ENCODE data around the gene SYNPR. TPM values are rescaled to one million over a fixed set of nuclear protein-coding genes. Genes with fewer than 3 reads are reported as not detected.

Gene SYNPR
- total RNA-seq, 6 experiments from 2014 or later, result not detected

GRCh38 chr3:63556401-63556800, 278.3 kb downstream of the SYNPR start:
- Mint-ChIP-seq H3K9me3 (no peaks in the 10 kb centered on the region), H3K27me3 (ENCODE audit: insufficient read depth) (peaks cover 3% of the 10 kb centered on the region; the same call in 1 of the 2 replicates), H3K4me3 (no peak overlapping the region), H3K4me1 (ENCODE audit: low read depth) (no peaks in the 10 kb centered on the region), H3K36me3 (ENCODE audit: low read depth) (no peaks in the 10 kb centered on the region), H3K27ac (no peak overlapping the region)
- DNase-seq, result no peak
- TF ChIP-seq CTCF (IDR thresholded peaks at IDR 0.05), result no peak

GRCh38 chr3:63557912-63558311, 279.8 kb downstream of the SYNPR start:
- no peaks in the 10 kb centered on the region for H3K9me3 Mint-ChIP-seq

GRCh38 chr3:63559884-63560283, 281.8 kb downstream of the SYNPR start:
- TF ChIP-seq CTCF (IDR thresholded peaks at IDR 0.05), result no peak
- H3K27ac Mint-ChIP-seq, result no peak overlapping the region
- no peak overlapping the region for H3K4me3 Mint-ChIP-seq
- no peaks in the 10 kb centered on the region for H3K4me1 Mint-ChIP-seq (ENCODE audit: low read depth)
- peaks cover 7% of the 10 kb centered on the region for H3K27me3 Mint-ChIP-seq (ENCODE audit: insufficient read depth)
- H3K36me3 Mint-ChIP-seq (ENCODE audit: low read depth), result no peaks in the 10 kb centered on the region
- no peaks in the 10 kb centered on the region for H3K9me3 Mint-ChIP-seq
- no peak for DNase-seq

More at GRCh38 chr3:63557912-63558311, 279.8 kb downstream of the SYNPR start:
- Mint-ChIP-seq H3K27ac (no peak overlapping the region), H3K4me1 (ENCODE audit: low read depth) (no peaks in the 10 kb centered on the region), H3K4me3 (no peak overlapping the region), H3K27me3 (ENCODE audit: insufficient read depth) (peaks cover 3% of the 10 kb centered on the region; the same call in 1 of the 2 replicates), H3K36me3 (ENCODE audit: low read depth) (no peaks in the 10 kb centered on the region)
- TF ChIP-seq CTCF (IDR thresholded peaks at IDR 0.05), result no peak
- no peak for DNase-seq

- Mint-ChIP-seq H3K27ac (no peak overlapping the region), H3K4me1 (ENCODE audit: low read depth) (no peaks in the 10 kb centered on the region), H3K4me3 (no peak overlapping the region), H3K27me3 (ENCODE audit: insufficient read depth) (peaks cover 10% of the 10 kb centered on the region), H3K9me3 (no peaks in the 10 kb centered on the region), H3K36me3 (ENCODE audit: low read depth) (no peaks in the 10 kb centered on the region)
- no peak for TF ChIP-seq CTCF (IDR thresholded peaks at IDR 0.05)
- DNase-seq, result no peak
These were observed 283.8 kb downstream of the SYNPR start for GRCh38 chr3:63561879-63562278.

GRCh38 chr3:63562323-63562722, 284.2 kb downstream of the SYNPR start:
- peaks cover 9% of the 10 kb centered on the region; the same call in 1 of the 2 replicates for H3K27me3 Mint-ChIP-seq (ENCODE audit: insufficient read depth)
- no peak overlapping the region for H3K27ac Mint-ChIP-seq
- TF ChIP-seq CTCF (IDR thresholded peaks at IDR 0.05), result no peak
- H3K36me3 Mint-ChIP-seq (ENCODE audit: low read depth), result no peaks in the 10 kb centered on the region
- no peak overlapping the region for H3K4me3 Mint-ChIP-seq
- no peaks in the 10 kb centered on the region for H3K4me1 Mint-ChIP-seq (ENCODE audit: low read depth)
- no peaks in the 10 kb centered on the region for H3K9me3 Mint-ChIP-seq
- no peak for DNase-seq

- Mint-ChIP-seq H3K4me1 (ENCODE audit: low read depth) (no peaks in the 10 kb centered on the region), H3K27me3 (ENCODE audit: insufficient read depth) (peaks cover 7% of the 10 kb centered on the region; the same call in 1 of the 2 replicates), H3K36me3 (ENCODE audit: low read depth) (no peaks in the 10 kb centered on the region), H3K9me3 (no peaks in the 10 kb centered on the region), H3K4me3 (no peak overlapping the region), H3K27ac (no peak overlapping the region)
- no peak for DNase-seq
- no peak for TF ChIP-seq CTCF (IDR thresholded peaks at IDR 0.05)
These were observed 285.5 kb downstream of the SYNPR start for GRCh38 chr3:63563572-63563971.
